Cardiac fibroblast (primary cell): ENCODE data around the gene DALRD3.

Experiments used
- DNase-seq, 2 donors: peaks; one replicate each; pipeline versions ENCODE4 v3.0.0 to v3.0.0-alpha.2; 2010; ENCODE audit warnings: low read depth in 2 of 2
- H3K4me3 ChIP-seq, 2 donors: replicated peaks in 1 of 2; 1 replicate in 1 of 2; 2 replicates in 1 of 2; pipeline ENCODE4 v1.5.1; 2011; ENCODE audit warnings: low read depth in 2 of 2, low read length in 2 of 2, mild to moderate bottlenecking in 2 of 2, moderate library complexity in 1 of 2
- CTCF ChIP-seq: IDR thresholded peaks from one replicate; pipeline ENCODE4 v1.5.1; 2011; ENCODE audit warnings: low read depth, mild to moderate bottlenecking, low read length, inconsistent platforms

Gene DALRD3

DNA sequence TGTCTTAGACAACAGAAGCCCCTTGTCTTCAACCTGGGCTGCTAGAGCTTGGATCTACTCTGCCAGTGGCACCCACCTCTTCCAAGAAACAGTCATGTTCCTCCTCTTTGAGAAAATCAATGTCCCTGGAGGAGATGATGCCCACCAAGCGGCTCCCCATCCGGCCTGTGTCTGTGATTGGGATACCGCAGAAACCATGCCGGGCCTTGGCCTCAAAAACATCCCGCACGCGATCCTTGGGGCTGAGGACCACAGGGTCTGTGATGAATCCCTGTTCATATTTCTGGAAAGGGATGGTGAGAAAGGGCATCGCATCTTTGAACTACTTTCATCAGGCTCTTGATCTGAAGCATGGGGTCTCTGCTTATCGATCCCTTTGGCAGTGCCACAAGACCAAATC, 9.3 kb upstream of the DALRD3 start:
- no peak overlapping the region for H3K4me3 ChIP-seq
- DNase-seq = no peak
- no peak for TF ChIP-seq CTCF

GRCh38 chr3:49026536-49026935, 8.2 kb upstream of the DALRD3 start:
- H3K4me3 ChIP-seq = no peak overlapping the region
- TF ChIP-seq CTCF = no peak
- no peak for DNase-seq

DNA sequence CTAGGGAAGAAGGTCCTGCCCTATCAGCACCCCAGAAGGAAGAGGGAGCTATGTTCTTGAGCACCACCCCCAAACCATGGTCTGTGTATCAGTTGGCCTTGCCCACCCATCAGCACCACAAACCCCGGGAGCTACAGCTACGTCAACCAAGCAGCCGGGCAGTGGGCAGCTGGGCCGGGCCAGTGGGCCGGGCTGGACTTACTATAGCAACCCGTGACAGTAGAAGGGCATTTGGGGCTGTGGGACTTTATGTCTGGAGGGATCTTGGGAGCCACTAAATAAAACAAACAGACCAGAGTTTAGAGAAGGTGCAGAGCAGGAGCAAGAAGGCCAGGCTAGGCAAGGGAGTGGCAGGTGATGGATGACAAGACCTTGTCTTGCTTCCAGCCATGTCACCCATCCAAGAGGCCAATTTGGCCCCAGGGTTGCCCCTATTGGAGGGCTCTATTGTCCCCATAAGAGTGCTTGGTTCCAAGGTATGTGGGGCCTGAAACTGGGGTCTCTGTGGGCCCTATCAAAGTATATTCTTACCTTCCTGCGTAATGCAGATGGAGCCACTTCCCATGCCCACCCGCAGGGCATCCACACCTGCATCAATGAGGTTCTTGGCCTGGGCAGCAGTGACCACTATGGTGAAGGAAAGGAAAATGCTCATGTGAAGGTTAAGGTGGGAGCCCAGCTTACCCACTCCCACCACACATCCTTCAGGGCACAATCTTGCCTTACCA, 7.6 kb upstream of the DALRD3 start:
- H3K4me3 ChIP-seq = no peak overlapping the region
- DNase-seq = no peak
- TF ChIP-seq CTCF = no peak

DNA sequence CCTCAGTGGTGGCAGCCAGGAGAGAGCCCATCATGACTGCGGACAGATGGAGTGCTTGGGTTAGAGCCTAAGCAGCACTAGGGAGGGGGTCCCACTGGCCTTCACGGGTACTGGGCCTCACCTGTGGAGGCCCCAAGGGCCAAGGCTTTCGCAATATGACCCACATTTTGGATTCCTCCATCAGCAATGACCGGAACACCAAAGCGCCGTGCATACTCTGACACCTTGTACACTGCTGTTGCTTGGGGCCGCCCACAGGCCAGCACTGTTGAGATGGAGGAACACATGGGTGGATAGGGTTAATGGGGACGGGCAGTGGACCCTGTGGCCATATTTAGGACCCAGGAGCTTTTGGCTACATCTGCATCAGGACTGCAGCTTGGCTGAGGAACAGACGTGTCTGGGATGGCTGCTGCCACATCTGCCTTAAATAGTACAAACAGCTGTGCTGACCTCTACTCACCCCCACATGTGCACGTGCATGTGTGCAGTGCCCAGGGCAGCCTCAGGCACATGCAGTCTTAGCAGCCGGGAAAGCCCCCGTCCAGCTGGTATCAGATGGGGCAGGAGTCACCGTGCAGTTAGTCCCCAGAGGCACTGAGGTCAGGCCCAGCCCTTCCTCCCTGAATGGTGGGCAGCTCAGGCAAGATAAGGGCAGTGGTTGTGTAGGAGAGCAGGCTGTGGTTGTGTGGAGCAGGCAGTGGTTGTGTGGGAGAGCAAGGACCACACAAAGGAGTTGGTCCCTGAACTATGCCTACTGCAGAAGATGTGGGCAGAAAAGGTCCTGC, 6.8 kb upstream of the DALRD3 start:
- no peak overlapping the region for H3K4me3 ChIP-seq
- TF ChIP-seq CTCF = no peak
- DNase-seq = no peak

GRCh38 chr3:49024449-49024848, 6.1 kb upstream of the DALRD3 start:
- DNase-seq = no peak
- H3K4me3 ChIP-seq = no peak overlapping the region
- no peak for TF ChIP-seq CTCF

DNA sequence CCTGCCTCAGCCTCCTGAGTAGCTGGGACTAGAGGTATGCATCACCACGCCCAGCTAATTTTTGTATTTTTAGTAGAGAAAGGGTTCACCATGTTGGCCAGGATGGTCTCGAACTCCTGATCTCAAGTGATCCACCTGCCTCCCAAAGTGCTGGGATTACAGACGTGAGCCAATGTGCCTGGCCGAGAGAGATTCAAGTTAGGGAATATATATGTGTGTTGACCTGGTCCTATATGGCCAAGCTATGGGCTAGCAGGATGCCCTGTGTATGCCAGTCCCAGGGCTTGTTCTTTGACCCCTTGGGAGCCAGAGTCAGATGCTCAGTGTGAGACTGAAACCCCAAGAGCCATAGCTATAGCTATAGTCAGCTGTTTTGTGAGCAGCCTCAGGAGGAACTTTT, 5.4 kb upstream of the DALRD3 start:
- no peak for TF ChIP-seq CTCF
- DNase-seq = no peak
- no peak overlapping the region for H3K4me3 ChIP-seq
